Heart right ventricle (tissue), 16 donors: Measurements from ENCODE around the gene BLCAP. TPM values are rescaled to one million over a fixed set of nuclear protein-coding genes. Genes with fewer than 3 reads are reported as not detected.
"Not testable (repeated sequence)": the region's sequence is repeated elsewhere in the genome, so short reads cannot be mapped to it uniquely, and the experiment has no call there.

ENCODE experiments used
- ATAC-seq, 8 donors: fragments of 200-7000 bp; cut with Tn5 transposase; one replicate each; pipeline ENCODE4 v1.9.1; 2020; ENCODE audit warnings: mild to moderate bottlenecking in 8 of 8, moderate library complexity in 8 of 8, moderate number of reproducible peaks in 1 of 8
- DNase-seq, 2 donors: peaks; one replicate each; pipeline ENCODE4 v3.0.0-alpha.2; 2020
- H3K27ac ChIP-seq, 10 donors: fragments of 200-600 bp; sonication (generic) in 2 of 10; one replicate each; pipeline versions ENCODE4 v1.5.0 to v1.8.0; 2020 to 2022; ENCODE audit warnings: mild to moderate bottlenecking in 3 of 10
- H3K27me3 ChIP-seq, 7 donors: fragments of 200-600 bp; one replicate each; pipeline ENCODE4 v1.8.0; 2021 to 2022; ENCODE audit warnings: mild to moderate bottlenecking in 2 of 7
- H3K36me3 ChIP-seq, 9 donors: fragments of 200-600 bp; sonication (generic) in 1 of 9; one replicate each; pipeline versions ENCODE4 v1.5.0 to v1.8.0; 2020 to 2022; ENCODE audit warnings: mild to moderate bottlenecking in 2 of 9
- H3K4me1 ChIP-seq, 9 donors: fragments of 200-600 bp; sonication (generic) in 1 of 9; one replicate each; pipeline versions ENCODE4 v1.5.0 to v1.8.0; 2020 to 2022; ENCODE audit warnings: mild to moderate bottlenecking in 4 of 9
- H3K4me3 ChIP-seq, 10 donors: fragments of 200-600 bp; sonication (generic) in 2 of 10; one replicate each; pipeline versions ENCODE4 v1.5.0 to v1.8.0; 2020 to 2022; ENCODE audit warnings: mild to moderate bottlenecking in 7 of 10, moderate library complexity in 2 of 10
- H3K9me3 ChIP-seq, 11 donors: fragments of 200-600 bp in 10 of 11; sonication (generic) in 2 of 11; one replicate each; pipeline versions ENCODE4 v1.5.0 to v1.8.0; 2013 to 2022; ENCODE audit warnings: mild to moderate bottlenecking in 2 of 11, control low read depth in 1 of 11, moderate library complexity in 1 of 11
- CTCF ChIP-seq, 9 donors: fragments of 200-600 bp; sonication (generic) in 2 of 9; IDR thresholded peaks; one replicate each; pipeline versions ENCODE4 v1.5.0 to v1.8.0; 2021 to 2022; ENCODE audit warnings: antibody characterized with exemption in 9 of 9, mild to moderate bottlenecking in 5 of 9, moderate library complexity in 1 of 9
- WGBS, 2 donors: extraction: QIAGEN DNeasy Blood & Tissue Kit; methylation state at CpG; one replicate each; pipeline ENCODE4 v1.1.7; 2013; ENCODE audit warnings: inconsistent platforms in 1 of 2; 5-methylcytosine and 5-hydroxymethylcytosine counted together
- intact Hi-C, 10 donors: fragments of 100-400 bp; cut with DNase I; formaldehyde crosslinking; loops; one replicate each; pipeline versions ENCODE4 v1.11.1 to v1.14.2; 2022
- polyA plus RNA-seq, 2 donors: library from polyadenylated mRNA; stranded (reverse); fragments of 200-250 nt; gene quantifications; one replicate each; pipeline ENCODE4 v1.2.3, GENCODE V29; 2013
- total RNA-seq, 10 donors: library from RNA; stranded (reverse); fragmentation: NEBNext Ultra II Directional in 3 of 10; extraction: Animal tissue kit (Norgen Biotek cat#: 25700) in 3 of 10; gene quantifications; one replicate each; pipeline versions ENCODE4 v1.2.1 to v1.2.4, GENCODE V29; 2021 to 2023
- donor health status: Arrhythmogenic right ventricular cardiomyopathy.
- donor health status: ischemic (EF 13 %, LVEDD 7.1; RV severe dilation, severe dysfunction).
- donor health status: healthy with polysubstance abuse.
- donor health status: DM: no; HTN: yes; CAD: no.
- donor health status: DM: no; HTN: no; CAD: no.
- donor health status: ischemic (EF 25% LVEDD 6.9; RV normal size, moderate dysfunction).
- donor health status: ischemic (EF 25% LVEDD 5.7; RV mildly dilated, moderate dysfunction).
- donor health status: healthy.
- donor health status: DM: yes; HTN: yes; CAD: no.
- donor health status: Ischemic cardiomyopathy.
- donor health status: ischemic (EF 35%, LVEDD 5.7; RV mildly dilated, moderate dysfunction).
- donor health status: nonischemic (EF 11% LVEDD 7.7; RV severe dilation, severe dysfunction).
- donor health status: DM: yes; HTN: yes; CAD: no.
- donor health status: PGD.
- donor health status: ischemic (EF 29% LVEDD 5.4; RV normal size, mild dysfunction).
- donor health status: nonischemic (EF 23%, LVEDD 6.1; RV moderate dilation, normal function).

The BLCAP gene
- total and polyA plus RNA-seq, 12 donors, result 66.1 to 106 (median 82.9) TPM

GRCh38 chr20:37492096-37492625, 35.5 kb downstream of the BLCAP start:
- no peak overlapping the region for H3K27ac ChIP-seq
- no peak for TF ChIP-seq CTCF (IDR thresholded peaks at IDR 0.05)
- ATAC-seq, result no peak

DNA sequence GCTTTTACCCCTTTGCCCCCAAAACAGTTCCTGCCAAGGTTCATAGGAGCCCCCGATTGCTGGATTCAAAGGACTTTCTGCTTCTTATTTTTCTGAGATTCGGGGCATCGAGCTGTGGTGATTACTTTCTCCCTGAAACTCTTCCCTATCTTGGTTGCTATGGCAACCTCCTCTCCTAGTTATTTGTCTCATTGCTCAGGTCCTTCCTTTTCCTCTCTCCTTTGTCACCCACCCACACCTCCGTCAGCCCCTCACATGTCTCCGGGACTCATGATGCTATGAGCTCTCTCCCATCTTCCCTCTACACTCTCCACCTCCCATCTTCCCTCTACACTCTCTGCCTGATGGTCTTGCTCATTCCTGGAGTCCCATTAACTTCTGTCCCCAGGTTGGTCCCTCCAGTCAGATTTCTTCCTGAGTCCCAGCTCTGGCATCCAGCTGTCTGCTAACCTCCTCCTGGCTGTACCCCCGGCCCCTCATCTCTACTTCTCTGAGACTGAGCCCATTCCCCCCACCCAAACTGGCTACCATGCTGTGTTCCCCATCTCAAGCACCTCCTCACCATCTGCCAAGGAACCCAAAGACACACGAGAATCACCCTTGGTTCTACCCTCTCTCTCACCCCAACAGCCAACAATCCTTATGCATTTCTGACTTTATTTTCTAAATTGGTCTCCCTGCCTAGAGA, 36.9 kb downstream of the BLCAP start:
- TF ChIP-seq CTCF (IDR thresholded peaks at IDR 0.05), result no peak
- Histone ChIP-seq H3K9me3 (no peaks in the 10 kb centered on the region), H3K4me1 (peaks cover 0 to 4% (median 0%) of the 10 kb centered on the region in 9 donors), H3K36me3 (peaks cover 0 to 29% (median 0%) of the 10 kb centered on the region in 9 donors), H3K27ac (no peak overlapping the region), H3K4me3 (no peak overlapping the region), H3K27me3 (no peaks in the 10 kb centered on the region)
- no peak for ATAC-seq
- intact Hi-C loops, result no loop called here
- 71 to 77% methylated on average over 7 of the region's 7 CpGs for WGBS, 2 donors
- no peak for DNase-seq

More at GRCh38 chr20:37492096-37492625, 35.5 kb downstream of the BLCAP start:
- Histone ChIP-seq H3K4me1 (peaks cover 0 to 6% (median 0%) of the 10 kb centered on the region in 9 donors), H3K9me3 (no peaks in the 10 kb centered on the region), H3K4me3 (no peak overlapping the region), H3K27me3 (no peaks in the 10 kb centered on the region), H3K36me3 (peaks cover 0 to 29% (median 0%) of the 10 kb centered on the region in 9 donors)
- intact Hi-C loops, result no loop called here
- WGBS, 2 donors, result 91 to 95% methylated on average over 6 of the region's 6 CpGs
- no peak for DNase-seq

- WGBS, 2 donors, result 98 to 100% methylated on average over 1 of the region's 1 CpG
- intact Hi-C loops, H3K27ac ChIP-seq: not testable (repeated sequence)
Measured at GRCh38 chr20:37486209-37486608, 41.5 kb downstream of the BLCAP start.

GRCh38 chr20:37484331-37484730, 43.3 kb downstream of the BLCAP start:
- Histone ChIP-seq H3K9me3 (peaks cover 0 to 5% (median 0%) of the 10 kb centered on the region in 11 donors), H3K27me3 (peaks cover 0 to 7% (median 0%) of the 10 kb centered on the region in 7 donors), H3K4me1 (peaks cover 0 to 4% (median 0%) of the 10 kb centered on the region in 9 donors), H3K27ac (no peak overlapping the region), H3K36me3 (no peaks in the 10 kb centered on the region), H3K4me3 (no peak overlapping the region)
- intact Hi-C loops, result no loop called here
- DNase-seq (no peak), ATAC-seq (no peak)
- WGBS, 2 donors, result 48 to 52% methylated on average over 3 of the region's 3 CpGs
- TF ChIP-seq CTCF (IDR thresholded peaks at IDR 0.05), result no peak

More at GRCh38 chr20:37486209-37486608, 41.5 kb downstream of the BLCAP start:
- ATAC-seq, H3K4me3 ChIP-seq, H3K36me3 ChIP-seq, H3K4me1 ChIP-seq, H3K27me3 ChIP-seq, DNase-seq, H3K9me3 ChIP-seq: not testable (repeated sequence)

DNA sequence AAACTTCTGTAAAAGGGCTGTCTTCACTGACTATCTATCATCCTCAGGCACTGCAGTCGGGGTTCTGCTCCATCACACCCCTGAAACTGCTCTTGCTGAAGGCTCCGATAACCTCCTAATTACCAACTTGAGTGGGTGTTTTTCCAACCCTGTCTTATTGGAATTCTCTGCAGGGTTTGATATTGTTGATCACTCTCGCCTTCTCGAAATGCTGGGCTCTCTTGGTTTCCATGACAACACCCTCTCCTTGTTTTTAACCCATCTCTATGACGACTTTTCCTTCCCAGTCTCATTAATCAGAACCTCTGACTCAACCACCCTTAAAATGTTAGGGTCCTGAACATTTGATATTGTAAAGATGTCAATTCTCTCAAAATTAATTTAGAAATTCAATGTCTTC, 46.1 kb downstream of the BLCAP start:
- Histone ChIP-seq H3K4me1 (peaks cover 0 to 4% (median 0%) of the 10 kb centered on the region in 9 donors), H3K27me3 (peaks cover 0 to 7% (median 0%) of the 10 kb centered on the region in 7 donors), H3K27ac (no peak overlapping the region), H3K36me3 (no peaks in the 10 kb centered on the region), H3K9me3 (peaks cover 0 to 5% (median 0%) of the 10 kb centered on the region in 11 donors), H3K4me3 (no peak overlapping the region)
- no peak for DNase-seq
- ATAC-seq, result no peak
- no peak for TF ChIP-seq CTCF (IDR thresholded peaks at IDR 0.05)
- intact Hi-C loops, result no loop called here
- 82 to 84% methylated on average over 5 of the region's 5 CpGs for WGBS, 2 donors
